GM21717 (cell line): ENCODE measurements around the gene MEI1.
"Not testable (repeated sequence)": the region's sequence is repeated elsewhere in the genome, so short reads cannot be mapped to it uniquely, and the experiment has no call there.

Experiments used
- ATAC-seq: cut with Tn5 transposase; IDR thresholded peaks from one replicate; pipeline ENCODE4 v1.9.1; 2021; ENCODE audit warnings: mild to moderate bottlenecking, moderate library complexity; ENCODE audit not compliant: unreplicated experiment

The MEI1 gene

DNA sequence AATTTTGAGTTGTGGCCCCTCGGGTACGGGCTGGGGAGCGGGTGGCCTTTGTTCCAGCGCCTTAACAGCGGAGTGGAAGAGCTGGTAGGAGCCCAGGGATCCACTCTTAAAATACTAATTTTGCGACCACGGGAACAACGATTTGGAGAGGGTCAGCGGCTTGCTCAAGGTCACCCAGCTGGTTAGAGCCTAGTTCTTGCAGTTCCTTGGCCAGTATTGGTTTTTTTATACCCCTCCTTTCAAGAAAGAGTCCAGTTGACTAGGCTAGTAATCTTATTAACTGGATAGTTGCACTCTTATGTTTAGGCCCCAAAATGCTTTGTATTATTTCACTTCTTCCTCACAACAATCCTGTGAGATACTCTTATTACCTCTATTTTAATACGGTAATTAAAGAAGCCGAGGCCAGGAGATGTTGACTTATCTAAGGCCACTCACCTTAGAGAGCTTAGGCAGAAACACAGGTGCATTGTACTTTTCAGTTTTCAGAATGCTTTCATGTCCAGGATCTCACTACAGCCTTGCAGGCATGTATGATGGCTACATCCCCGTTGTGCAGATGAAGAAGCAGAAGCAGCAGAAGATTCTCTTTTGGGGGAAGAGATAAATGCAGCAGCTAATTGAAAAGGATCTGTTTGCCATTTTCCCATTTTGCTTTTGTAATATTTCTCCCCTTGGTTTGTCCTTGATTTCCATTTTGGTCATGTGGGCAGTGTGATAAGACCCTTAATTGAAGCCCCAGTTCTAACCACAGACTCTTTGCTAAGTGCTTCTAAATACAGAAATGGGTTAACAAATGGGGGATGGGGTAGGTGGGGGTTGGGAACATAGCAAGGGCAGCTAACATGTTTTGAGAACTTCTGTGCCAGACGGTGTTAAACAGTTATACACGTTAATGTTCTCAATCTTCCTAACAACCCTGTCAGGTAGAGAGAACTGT, 135.0 kb downstream of the MEI1 start:
- no peak for ATAC-seq

DNA sequence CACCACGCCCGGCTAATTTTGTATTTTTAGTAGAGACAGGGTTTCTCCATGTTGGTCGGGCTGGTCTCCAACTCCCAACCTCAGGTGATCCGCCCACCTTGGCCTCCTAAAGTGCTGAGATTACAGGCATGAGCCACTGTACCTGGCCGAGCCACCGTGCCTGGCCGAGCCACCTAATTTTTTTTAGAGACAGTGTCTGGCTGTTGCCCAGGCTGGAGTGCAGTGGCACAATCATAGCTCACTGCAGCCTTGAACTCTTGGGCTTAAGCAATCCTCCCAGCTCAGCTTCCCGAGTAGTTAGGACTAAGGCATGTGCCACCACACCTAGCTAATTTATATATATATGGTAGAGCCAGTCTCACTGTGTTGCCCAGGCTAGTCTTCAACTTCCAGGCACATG, 136.2 kb downstream of the MEI1 start:
- ATAC-seq: not testable (repeated sequence)

DNA sequence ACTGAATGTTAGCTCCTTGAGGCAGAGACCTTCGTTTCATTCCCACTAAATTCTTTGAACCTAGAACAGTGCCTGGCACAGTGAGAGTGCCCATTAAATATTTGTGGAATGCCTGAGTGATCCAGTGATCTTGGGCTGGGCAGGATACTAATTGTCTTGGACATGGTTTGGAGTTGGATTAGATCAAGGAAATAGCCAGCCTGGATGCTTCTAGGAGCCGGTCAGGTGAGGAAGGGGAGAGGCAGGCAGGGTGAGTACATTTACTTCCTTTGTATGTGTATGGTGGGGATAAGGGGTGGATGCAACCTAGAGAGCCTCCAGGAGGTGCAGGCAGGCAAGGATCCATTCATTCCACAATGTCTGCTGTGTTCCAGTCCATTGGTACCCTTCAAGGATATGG, 137.2 kb downstream of the MEI1 start:
- no peak for ATAC-seq

GRCh38 chr22:41838842-41839618, 139.7 kb downstream of the MEI1 start:
- ATAC-seq: no peak

- ATAC-seq: no peak
These were observed 140.9 kb downstream of the MEI1 start for GRCh38 chr22:41840216-41840615.

DNA sequence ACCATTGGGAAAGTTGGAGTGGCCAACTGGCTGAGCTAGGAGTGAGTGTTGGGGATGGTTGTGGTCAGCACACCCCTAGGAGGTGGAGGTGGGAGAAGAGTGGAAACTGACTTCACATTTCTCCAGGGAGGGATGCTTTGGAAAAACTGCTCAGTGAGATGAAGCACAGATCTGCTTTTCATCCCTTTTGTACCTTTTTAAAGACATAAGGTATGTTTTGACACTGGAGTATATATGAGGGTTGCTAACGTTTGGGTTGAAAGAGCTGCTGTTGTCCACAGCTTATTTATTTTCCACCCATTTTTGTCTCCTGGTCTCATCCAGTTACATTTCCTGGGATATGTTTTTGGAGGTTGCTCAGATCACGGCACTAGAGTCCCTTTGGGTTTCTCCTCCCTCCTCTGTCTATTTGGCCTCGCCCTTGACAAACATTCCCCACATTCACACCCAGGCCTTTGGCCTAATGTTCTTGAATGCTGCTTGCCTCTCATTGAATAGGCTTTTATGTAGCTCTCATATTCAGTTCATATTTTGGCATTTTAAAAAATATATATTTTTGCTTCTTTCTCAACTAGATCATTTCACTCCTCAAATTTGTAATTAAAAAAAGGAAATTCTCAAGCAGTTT, 141.9 kb downstream of the MEI1 start:
- no peak for ATAC-seq

DNA sequence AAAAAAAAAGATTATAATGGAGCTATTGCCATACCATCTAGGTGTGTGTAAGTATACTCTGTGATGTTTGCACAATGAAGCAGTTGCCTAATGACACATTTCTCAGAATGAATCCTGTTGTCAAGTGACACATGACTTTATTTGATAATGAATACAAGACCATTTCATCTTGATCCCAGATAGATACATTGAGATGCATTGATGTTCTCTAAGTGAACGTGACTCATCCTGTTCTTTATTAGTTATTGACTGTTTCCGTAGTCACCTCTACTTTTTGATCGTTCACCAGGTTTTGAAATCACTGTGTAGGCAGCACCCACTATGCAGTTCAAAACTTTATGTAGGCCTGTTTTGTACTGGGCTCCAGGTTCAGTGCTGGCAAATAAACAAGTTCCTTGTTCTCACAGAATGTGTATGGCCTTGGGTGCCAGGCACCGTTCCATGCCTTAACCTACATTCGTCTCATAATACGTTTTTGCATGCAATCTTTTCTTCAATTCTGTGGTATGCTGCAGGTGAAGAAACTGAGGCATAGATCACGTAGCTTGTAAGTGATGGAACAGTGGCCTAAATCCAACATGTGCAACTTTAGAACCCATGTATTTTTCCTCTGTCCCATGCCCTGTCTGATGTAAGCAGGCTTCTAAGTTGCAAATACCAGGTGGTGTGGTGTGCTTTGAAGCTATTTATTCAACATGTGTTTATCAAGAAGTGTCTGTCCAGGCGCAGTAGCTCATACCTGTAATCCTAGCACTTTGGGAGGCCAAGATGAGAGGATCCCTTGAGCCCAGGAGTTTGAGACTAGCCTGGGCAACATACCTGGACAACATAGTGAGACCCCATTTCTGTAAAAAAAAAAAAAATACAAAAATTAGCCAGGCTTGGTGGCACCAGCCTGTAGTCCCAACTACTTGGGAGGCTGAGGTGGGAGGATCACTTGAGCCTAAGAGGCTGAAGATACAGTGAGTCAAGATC, 144.0 kb downstream of the MEI1 start:
- no peak for ATAC-seq

DNA sequence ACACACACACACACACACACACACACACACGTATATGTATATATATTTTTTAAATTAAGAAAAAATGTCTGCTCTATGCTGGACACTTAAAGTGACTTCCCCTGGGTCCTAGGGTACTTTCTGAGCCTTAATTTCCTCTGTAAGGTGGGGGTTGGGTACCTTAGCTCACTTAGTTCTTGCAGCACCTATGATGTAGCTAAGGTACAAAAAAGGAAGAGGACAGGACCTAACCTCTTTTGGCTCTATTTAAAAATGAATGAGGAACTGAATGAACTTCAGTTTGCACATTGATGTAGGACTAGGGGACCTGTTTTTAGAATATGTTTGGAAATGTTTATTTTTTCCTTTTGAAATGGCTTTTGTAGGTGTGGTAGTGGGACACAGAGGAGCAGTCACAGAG, 144.7 kb downstream of the MEI1 start:
- ATAC-seq: no peak

GRCh38 chr22:41844513-41844912, 145.2 kb downstream of the MEI1 start:
- no peak for ATAC-seq

- ATAC-seq: no peak
These were observed 146.3 kb downstream of the MEI1 start for GRCh38 chr22:41845380-41846267.

DNA sequence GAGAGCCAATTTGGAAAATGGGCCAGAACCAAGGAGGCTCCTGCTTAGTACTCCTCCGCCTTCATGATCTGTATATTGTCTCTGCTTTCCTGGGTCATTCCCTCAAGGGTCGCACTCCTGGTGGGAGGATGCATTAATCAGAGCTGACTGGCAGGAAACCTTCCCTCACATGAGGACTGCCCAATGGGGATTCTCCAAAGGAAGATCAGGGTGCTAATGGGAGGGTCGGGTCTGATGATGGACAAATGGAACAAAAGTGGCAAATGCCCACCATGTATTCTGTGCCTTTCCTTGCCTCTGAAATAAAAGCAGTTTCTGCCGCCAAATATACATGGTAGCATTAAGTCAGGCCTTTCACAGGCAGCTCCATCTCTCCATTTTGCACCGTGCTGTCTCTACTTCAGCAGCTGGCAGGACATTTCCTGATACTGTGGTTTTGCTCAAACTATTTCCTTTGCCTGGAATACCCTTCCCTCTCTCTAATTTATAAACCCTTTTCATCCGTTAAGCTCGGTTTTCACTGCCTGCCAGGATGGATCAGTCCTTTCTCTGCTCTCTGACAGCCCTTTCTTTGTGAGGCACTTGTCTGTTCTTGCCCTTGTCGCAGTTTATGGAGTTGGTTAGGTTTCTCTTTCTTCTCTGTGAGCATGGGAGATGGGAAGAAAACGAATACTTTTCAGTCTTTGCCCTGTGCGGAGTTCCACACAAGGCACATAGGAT, 147.1 kb downstream of the MEI1 start:
- ATAC-seq: no peak

- no peak for ATAC-seq
These were observed 148.0 kb downstream of the MEI1 start for GRCh38 chr22:41847300-41847699.

DNA sequence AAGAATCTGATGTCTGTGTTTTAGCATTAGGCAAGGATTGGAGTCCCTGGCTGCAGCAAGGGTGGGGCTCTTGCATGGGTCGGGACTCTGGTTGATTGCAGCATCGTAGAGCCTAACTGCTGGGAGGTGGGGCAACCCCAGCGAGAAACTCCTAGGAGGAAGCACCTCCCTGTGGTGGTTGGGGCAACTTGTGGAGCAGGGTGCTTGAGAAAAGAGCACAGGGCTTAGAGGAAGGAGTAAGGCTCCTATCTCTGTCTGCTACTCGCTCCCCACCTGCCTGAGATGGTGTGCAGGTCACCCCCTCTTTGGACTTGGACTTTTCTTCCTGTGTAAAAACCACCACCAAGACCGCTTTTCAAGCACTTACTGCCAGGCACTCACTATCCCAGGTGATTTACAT, 149.2 kb downstream of the MEI1 start:
- ATAC-seq: no peak
